ENCODE data around the gene APLP2.

GRCh38 chr11:130076778-130077481 is 7.2 kb downstream of the APLP2 start:
- TF ChIP-seq CTCF (IDR thresholded peaks at IDR 0.05 in 2 of 3, conservative IDR thresholded peaks at IDR 0.05 in 1 of 3; ENCODE audit: borderline replicate concordance in 1 of 3, insufficient read depth in 1 of 3, low read depth in 2 of 3, low read length in 2 of 3) (no peak), ELF1 (IDR thresholded peaks at IDR 0.05; ENCODE audit: borderline replicate concordance, low read depth) (no peak)
